GM21515 (cell line): Measurements from ENCODE around the gene TEAD2.

Experiments used
- ATAC-seq: cut with Tn5 transposase; IDR thresholded peaks from one replicate; pipeline ENCODE4 v1.9.1; 2021; ENCODE audit not compliant: unreplicated experiment

The TEAD2 gene

DNA sequence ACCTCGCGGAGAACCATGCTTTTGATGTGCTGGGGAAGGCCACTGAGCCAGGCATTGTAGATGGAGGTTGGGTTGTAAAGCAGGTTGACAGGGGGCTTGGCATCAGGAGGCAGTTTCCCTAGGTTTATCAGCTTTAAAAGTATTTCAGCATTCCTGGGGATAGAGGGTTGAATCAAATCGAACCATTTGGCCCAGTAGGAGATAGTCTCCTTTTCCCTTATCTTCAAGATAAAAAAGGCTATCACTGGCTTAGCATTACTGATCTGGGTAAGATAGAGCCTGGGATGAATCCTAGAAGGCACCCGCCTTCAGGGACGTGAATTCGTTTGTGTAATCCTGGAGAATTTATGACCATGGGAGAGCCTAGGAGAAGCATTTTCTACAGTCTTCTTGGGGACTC is 67.8 kb downstream of the TEAD2 start:
- ATAC-seq = no peak
